Midbrain (tissue), 1 donor: ENCODE measurements around the gene DMAC2.
"Not testable (repeated sequence)": the region's sequence is repeated elsewhere in the genome, so short reads cannot be mapped to it uniquely, and the experiment has no call there.

Experiments
- DNase-seq: peaks from one replicate; lab custom pipeline; 2025; lab: John Stamatoyannopoulos, UW

The DMAC2 gene

DNA sequence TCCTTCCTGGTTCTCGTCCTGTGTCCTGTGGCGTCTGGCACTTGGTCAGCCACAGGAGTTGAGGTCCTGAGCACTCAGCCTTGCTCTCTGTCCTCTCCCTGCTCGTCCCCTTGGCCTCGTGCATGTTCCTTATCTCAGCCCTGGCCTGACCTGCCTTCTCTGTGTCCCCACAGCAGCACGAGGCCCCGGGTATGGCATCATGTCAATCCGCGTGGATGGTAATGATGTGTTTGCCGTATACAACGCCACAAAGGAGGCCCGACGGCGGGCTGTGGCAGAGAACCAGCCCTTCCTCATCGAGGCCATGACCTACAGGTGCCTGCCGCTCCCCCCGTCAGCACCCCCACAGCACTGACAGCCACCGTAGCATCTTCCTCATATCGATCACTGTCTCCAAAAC lies 17.3 kb downstream of the DMAC2 start:
- DNase-seq, result no peak

DNA sequence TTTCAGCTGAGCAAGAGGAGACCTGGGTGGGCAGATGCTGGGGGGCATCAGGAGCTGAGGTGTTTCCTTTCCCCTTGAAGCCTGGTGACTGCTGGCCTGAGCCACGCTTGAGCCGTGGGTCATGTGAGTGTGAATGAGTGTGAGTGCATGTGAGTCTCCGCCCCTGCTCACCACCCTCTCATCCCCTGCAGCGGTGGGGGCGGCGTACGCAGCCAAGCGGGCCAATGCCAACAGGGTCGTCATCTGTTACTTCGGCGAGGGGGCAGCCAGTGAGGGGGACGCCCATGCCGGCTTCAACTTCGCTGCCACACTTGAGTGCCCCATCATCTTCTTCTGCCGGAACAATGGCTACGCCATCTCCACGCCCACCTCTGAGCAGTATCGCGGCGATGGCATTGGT lies 17.7 kb downstream of the DMAC2 start:
- DNase-seq, result no peak

DNA sequence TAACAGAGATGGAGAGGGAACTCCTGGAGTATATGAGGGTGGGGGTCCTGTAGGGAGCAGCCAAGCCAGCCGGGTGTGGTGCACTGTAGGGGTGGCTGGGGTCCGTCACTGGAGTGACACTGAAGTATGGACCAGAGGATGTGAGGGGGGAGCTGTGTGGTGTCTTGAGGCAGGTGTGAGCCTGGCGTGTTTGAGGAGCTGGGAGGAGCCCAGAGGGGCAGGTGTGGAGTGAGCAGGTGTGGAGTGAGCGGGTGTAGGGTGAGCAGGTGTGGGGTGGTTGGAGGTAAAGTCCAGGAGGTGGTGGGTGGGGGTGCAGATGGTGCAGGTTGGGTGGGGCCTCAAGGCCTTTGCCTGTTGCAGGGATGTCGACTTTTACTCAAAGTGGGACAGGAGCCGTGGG lies 18.4 kb downstream of the DMAC2 start:
- no peak for DNase-seq

DNA sequence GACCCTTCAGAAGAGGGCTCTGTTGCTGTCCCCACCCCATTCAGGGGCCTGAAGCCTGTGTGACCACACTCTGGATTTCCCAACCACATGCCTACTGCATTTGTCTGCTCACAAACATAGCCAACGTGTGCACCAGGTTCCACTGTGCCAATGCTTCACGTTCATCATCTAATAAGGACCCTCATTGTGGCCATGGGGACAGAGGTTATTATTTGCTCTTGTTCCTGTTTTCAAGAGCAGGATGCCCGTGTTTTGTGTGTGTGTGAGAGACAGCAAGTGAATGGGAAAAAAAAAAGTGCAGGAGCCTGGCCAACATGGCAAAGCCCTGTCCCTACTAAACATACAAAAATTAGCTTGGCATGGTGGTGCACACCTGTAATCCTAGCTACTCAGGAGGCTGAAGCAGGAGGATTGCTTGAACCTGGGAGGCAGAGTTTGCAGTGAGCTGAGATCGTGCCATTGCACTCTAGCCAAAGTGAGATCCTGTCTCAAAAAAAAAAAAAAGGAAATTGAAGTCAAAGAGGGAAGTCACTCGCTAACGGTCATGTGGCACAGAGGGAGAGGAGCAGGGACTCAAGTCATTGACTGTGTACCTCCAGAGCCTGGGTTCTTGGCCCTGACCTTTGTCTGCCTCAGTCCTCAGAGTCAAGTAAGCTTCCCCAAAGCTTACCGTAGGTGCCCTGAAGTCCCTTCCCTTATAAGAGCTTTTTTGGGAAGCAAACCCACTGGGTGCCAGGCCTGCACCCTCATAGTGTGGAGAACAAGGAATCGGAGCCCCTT lies 19.4 kb downstream of the DMAC2 start:
- no peak for DNase-seq

DNA sequence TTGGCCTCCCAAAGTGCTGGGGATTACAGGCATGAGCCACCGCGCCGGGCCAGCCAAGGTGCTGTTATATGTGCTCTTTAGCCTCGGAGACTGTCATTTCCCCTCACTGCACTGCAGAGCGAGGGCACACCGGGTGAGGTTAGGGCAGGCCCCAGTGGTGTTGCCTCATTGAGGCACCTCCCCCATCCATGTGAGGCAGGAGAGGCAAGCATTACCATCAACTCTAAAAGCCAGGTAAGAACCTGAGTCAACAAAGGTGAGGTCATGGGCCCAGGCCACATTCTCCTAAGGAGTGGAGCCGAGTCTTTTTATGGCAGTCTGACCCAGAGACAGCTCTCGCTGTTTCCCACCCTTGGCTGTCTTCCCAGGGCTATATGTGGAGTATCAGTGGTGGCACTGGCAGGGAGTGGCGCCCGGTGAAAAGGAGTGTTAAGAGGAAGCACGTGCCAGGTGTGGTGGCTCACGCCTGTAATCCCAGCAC lies 23.5 kb downstream of the DMAC2 start:
- DNase-seq, result no peak

DNA sequence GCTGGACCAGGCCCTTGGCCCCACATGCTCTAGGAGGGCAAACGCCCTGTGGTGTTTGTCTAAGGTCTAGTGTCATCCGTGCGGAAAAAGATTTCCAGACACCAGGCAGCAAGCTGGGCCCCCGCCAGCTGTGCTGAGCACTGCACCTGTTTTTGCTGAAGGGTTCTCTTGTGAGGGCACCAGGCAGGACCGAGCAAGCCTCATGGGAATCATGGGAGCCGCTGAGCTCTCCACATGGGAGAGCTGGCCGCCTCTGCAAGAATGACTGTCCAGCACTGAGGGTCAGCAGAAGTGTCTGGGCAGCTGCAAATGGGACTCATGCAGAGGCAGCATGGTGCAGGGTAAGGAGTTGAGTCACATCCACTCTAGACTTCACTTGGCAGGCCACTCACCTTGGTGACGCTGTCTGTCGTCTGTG lies 24.5 kb downstream of the DMAC2 start:
- no peak for DNase-seq

DNA sequence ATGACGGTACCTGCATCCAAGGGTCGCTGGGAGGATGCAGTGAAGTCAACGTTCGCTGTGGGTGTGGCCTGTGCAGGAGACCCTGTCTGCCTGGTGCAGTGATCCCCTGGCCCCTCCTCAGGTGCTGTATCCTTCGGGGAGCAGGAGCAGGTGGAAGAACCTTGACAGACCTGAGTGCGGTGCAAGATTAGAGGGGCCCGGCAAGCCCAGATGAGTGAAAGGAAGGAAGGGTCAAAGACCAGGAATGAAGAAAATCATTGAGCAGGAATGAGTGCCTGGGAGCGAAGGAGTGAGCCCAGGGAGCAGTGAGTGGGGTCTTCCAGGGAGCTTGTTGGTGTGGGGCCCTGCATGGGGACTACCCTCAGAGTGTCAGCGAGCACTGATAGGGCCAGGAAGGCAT lies 25.3 kb downstream of the DMAC2 start:
- DNase-seq, result no peak

DNA sequence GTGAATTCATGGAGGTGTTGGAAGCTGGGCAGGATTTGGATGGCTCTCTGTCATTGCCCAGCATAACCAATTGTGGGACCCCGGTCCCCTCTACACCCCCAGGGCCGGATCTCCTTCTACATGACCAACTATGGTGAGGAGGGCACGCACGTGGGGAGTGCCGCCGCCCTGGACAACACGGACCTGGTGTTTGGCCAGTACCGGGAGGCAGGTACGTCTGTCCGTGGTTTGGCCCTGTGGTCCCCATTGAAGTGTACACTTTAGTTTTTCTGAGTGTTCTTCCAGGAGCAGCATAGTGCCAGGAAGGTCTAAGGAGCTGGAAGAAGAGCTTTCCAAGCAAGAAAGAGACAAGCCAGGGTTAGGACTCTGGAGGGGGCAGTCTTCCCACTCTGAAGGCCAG lies 25.8 kb downstream of the DMAC2 start:
- DNase-seq, result no peak

DNA sequence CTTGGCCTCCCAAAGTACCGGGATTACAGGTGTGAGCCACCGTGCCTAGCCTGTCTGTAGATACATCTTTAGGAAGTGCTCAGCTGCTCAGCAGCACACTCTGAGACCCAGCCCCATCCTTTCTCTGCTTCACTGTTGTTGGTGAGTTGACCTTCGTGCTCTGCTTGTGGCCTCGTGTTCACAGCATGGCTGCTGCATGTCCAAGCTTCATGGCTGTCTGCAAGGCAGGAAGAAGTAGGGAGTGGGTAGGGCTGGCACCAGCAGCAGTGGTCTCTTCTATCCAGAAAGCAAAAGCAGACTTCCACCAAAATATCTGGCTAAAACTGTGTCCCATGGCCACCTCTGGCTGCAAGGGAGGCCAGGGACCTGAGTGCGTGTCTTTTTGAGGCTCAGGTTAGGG lies 26.8 kb downstream of the DMAC2 start:
- no peak for DNase-seq

DNA sequence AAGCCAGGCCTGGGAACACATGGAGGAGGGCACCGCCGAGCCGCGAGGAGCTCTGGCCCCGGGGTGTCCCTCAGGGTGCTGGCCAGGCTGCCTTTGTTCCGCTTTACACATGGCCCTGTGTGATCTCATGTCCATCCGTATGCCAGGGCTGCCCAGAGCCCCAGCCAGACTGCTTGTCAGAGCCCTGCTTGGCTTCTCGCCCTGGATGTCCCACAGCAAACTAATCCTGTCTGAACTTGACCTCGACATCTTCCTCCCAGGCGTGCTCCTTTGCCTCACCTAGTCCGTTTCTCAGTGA lies 27.8 kb downstream of the DMAC2 start:
- peak; percentile 45 for DNase-seq

DNA sequence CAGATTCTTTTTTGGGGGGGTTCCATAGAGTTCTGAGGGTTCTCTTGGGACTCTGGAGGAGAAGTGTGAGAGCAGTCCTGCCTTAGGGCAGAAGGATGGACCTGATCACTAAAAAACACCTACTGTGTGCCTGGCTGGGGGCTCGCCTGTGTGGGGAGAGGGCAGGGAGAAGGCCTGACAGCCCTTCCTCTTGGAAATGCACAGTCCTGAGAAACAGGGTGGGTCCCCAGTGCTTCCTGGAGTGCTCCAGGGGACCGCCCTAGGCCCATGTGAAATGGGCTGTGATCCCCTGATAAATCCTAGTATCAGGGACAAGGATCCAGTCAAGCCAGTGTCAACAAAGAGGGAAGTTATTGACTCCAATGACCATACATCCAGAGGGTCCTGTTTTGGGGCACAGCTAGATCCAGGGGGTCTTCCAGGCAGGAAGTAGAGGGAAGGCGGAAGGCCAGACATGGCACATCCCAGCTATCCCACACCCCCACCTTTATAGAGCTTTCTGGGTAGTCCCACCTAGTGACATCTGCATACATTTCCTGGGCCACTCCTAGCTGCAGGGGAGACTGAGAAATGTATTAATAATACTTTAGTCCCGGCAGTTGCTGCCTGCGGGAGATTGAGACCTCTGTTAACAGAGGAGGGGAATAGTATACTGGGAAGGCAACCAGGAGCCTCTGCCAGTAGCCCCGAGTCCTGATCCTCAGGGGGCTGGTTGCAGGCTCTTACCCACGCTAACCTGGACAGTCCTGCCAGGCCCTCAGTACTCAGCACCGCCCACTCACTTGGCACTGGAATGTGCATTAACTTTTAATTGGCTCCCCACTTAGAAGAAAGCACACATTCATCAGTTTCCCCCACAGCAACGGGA lies 28.4 kb downstream of the DMAC2 start:
- DNase-seq, result no peak

DNA sequence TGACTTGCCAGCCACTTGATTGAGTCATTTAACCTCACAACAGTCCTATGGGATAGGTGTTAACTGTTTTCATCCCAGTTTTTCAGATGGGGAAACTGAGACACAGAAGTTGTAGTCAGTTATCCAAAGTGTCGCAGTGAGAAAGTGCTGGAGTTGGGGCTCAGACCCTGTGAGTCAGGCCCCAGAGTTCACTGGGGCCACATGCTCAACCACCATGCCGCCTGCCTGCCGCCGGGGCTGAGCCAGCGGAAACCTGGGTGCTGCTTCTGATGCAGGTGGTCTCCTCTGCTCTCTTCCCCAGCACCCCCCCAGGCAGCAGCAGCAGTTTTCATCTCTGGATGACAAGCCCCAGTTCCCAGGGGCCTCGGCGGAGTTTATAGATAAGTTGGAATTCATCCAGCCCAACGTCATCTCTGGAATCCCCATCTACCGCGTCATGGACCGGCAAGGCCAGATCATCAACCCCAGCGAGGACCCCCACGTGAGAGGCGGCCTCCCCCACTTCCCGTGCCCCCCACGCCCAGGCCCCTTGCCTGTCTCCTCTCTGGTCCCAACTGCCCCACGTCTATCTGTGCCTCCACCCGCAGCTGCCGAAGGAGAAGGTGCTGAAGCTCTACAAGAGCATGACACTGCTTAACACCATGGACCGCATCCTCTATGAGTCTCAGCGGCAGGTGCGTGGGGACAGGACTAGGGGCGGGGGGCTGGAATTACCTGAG lies 29.2 kb downstream of the DMAC2 start:
- no peak for DNase-seq

DNA sequence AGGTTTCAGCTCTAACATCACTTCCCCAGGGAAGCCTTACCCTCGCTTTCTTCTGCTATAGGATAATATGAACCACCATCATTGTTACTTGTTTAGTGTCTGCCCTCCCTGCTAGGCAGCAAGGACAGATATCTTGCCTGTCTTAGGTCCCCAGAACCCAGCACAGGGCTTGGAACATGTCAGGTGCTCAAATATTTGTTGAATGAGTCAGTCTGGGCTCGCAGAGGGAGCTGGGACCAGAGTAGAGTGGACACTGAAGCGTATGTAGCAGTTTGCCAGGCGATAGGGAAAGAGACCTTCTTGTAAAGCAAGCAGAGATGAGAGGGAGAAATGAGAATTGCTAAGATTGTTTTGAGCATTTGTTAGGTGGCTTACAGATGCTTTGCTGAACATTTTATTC lies 30.4 kb downstream of the DMAC2 start:
- no peak for DNase-seq

DNA sequence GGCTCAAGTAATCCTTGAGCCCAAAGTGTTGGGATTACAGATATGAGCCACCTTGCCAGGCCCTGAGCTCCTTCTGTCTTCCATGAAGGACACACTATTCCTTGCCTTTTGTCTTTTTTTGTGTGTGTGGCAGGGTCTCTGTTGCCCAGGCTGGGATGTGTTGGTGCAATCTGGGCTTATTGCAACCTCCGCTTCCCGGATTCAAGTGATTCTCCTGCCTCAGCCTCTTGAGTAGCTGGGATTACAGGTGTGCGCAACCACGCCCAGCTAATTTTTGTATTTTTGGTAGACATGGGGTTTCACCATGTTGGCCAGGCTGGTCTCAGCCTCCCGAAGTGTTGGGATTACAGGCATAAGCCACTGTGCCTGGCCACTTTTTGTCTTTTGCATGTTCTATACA lies 30.9 kb downstream of the DMAC2 start:
- not testable (repeated sequence) for DNase-seq

DNA sequence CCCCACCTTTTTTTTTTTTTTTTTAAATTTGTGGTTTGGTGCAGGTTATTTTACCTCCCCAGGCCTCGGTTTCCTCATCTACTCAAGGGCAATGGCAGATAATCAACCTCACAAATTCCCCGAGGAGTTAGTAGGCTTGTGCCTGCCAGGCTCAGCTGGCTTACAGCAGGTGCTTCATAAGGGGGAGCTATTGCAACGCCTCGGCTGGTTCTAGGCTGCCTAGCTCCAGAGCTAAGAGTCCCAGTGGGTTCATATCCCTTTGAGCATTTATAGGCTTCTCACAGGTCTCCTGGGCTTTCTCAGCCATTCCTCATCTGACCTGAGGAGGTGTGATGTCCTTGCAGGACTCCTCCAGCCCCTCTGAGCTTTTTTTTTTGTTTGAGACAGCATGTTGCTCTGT lies 31.5 kb downstream of the DMAC2 start:
- no peak for DNase-seq

DNA sequence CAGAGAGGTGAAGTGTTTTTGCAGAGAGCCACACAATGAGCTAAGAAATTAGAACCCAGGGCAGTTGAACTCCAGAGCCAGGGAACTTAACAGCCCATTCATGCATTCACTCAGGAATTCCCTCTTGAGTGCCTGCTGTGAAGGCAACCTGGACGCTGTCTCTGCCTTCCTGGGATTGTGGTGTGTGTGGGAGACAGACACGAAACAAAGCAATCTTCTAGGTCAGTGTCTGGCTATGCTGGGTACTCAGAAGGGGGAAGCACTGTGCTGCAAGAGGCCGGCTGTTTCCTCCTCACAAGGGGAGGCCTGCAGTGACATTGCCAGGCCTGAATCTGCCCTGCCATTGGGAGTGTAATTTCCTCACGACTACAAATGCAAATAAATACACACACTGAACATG lies 32.4 kb downstream of the DMAC2 start:
- no peak for DNase-seq

DNA sequence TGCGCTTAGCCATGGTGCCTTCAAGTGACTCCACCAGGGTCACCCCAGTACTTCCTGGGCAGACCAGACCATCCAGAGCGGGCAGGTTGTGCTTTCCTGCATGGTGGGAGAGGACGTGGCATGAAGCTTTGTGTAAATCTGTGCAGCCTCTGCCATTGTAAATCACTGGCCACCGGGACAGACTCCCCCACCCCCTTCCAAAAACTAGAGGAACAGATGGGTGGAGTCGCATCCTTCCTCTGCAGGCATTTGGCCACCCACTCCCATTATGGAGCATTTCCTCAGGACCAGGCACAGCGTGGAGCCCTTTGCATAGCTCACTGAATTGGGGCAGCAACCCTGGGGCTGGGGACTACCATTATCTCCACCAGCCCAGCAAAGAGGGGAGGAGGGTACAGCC lies 33.9 kb downstream of the DMAC2 start:
- no peak for DNase-seq

DNA sequence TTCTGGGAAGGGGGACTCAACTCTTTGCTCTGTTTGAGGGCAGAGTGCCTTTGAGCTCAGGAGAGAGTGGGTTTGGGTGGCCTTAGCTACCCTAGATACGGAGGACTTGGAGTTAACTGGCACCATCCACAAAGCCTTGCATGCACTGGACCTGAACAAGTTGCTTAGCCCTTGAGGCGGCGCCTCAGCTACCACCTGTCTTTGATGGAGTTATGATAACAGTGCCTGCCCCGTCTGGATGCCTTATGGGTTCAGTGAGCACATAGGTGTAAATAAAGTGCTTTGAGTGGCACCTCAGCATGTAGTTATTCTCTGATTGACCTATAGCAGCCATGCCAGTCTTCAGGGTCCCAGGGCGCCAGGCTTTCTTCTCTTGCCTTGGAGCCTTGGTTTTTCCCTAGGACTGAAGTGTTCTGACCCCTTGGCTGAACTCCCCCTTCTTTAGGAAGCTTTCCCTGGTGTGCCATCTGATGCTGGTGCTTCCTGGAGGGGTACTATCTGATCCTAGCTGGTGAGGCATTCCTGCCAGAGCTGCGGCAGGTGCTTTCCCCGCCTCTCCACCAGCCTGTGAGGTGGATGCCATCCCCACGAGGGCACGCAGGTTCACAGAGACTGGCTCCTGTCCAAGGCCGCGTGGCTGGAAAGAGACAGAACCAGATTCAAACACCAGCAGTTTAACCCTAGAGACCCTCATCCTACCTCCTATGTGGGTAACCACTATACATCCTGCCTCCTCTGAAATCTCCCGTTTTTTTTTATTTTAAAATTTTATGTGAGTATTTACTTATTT lies 36.3 kb downstream of the DMAC2 start:
- DNase-seq, result no peak

DNA sequence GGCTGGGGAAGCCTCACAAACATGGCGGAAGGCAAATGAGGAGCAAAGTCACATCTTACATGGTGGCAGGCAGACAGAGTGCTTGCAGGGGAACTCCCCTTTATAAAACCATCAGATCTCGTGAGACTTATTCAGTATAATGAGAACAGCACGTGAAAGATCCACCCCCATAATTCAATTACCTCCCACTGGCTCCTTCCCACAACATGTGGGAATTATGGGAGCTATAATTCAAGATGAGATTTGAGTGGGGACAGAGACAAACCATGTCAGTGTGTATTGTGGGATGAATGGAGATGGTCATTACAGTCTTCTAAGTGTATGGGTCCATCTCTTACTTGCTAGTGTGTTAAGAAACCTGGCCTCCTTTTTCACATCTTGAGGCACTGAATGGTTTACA lies 37.7 kb downstream of the DMAC2 start:
- no peak for DNase-seq

DNA sequence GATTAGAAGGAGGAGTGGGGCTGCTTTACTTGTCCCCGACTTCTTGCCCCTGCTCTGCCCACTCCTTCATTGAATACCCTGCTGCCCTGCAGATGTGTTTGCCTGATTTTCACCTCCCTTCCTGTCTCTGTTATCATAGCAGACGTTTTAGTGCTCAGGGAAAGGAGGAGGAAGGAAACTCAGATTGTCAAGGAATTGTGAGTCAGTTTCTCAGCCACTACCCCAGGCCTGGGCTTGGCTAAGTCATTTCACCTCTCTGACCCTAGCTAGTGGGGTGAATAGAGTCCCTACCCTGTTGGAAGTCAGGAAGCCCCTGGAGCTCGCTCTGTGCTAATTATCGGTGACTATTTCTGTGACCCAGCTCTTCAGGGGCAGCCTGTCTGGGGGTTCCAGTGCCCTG lies 38.2 kb downstream of the DMAC2 start:
- no peak for DNase-seq

DNA sequence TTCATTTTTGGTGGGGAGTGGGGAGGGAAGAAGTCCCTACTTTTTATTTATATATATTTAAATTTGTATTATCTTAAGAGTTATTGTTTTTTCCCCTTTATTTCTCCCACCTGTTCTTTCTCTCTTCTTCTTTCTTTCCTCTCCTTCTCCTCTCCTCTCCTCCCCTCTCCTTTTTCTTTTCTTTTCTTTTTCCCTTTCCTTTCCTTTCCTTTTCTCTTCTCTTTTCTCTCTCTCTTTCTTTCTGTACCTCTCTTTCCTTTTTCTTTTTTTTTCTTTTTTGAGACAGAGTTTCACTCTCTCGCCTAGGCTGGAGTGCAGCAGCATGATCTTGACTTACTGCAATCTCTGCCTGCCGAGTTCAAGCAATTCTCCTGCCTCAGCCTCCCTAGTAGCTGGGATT lies 40.2 kb downstream of the DMAC2 start:
- DNase-seq, result no peak

DNA sequence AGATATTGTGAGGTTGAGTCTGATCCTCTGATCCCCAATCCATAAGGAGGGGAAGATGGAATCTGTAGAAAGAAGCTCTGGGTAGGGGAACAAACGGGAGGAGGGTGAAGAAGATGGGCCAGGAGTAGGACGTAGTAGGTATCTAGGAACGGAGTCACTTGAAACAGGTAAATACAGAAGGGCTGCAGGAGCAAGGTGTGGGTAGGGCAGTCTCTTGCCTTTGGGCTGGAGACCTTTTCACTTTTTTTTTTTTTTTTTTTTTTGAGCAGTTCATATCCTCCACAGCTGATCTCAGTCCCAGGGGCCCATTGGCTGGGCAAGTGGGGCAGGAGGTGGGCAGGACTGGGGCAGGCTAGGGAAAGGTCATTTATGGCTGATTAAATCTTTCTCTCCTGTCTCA lies 40.6 kb downstream of the DMAC2 start:
- no peak for DNase-seq
